K562 (cell line): ENCODE measurements around the gene HEXD. TPM values are rescaled to one million over a fixed set of nuclear protein-coding genes. Genes with fewer than 3 reads are reported as not detected.

ENCODE experiments used
- ATAC-seq: fragments of 200-7000 bp; cut with Tn5 transposase; 3 replicates; pipeline ENCODE4 v1.9.1; 2020; ENCODE audit warnings: moderate library complexity
- BruUV-seq: library from RNA; stranded (reverse); fragments of 400-500 nt; replicated peaks from 2 replicates; lab custom pipeline; 2021; lab: Mats Ljungman, UMichigan
- CTCF ChIA-PET: fragments of 300-600 bp; formaldehyde crosslinking; extraction: SDS; loops from one replicate; lab custom pipeline; 2021; ENCODE audit warnings: low intra/inter-chr PET ratio; lab: Yijun Ruan, JAX
- POLR2A ChIA-PET: fragments of 300-600, 350-650 bp; sonication (Branson Sonifier 250); formaldehyde crosslinking; extraction: SDS; loops from one replicate; lab custom pipeline; 2021; ENCODE audit warnings: antibody characterized with exemption, inconsistent platforms; lab: Yijun Ruan, JAX
- DNase-seq, 4 experiments: peaks; one replicate each; pipeline versions ENCODE4 v3.0.0 to v3.0.0-alpha.2; 2011 to 2018; ENCODE audit warnings: low spot score in 3 of 4, mixed read lengths in 3 of 4; ENCODE audit errors: extremely low read depth in 1 of 4
- FAIRE-seq: peaks from 2 replicates; lab custom pipeline; 2011; peaks lifted over from hg19 to GRCh38; lab: Jason Lieb, UNC
- H2AFZ ChIP-seq: 2 replicates; pipeline ENCODE4 v1.6.0; 2011; ENCODE audit warnings: low read depth, low read length, control low read depth, inconsistent platforms
- H3K27ac ChIP-seq: fragments of 200-600 bp; 3 replicates; pipeline ENCODE4 v1.8.0; 2011; ENCODE audit warnings: low read depth, mild to moderate bottlenecking, control low read depth, inconsistent platforms, low read length, moderate library complexity, mixed read lengths; ENCODE audit errors: extremely low read depth
- H3K27me3 ChIP-seq, 2 experiments: fragments of 300-600 bp in 1 of 2; 2 replicates in 1 of 2; 3 replicates in 1 of 2; pipeline versions ENCODE4 v1.6.0 to v1.8.0; 2011; ENCODE audit warnings: inconsistent platforms in 2 of 2, low read length in 2 of 2, mild to moderate bottlenecking in 1 of 2, mixed read lengths in 1 of 2, moderate library complexity in 1 of 2; ENCODE audit not compliant: control insufficient read depth in 2 of 2, insufficient read depth in 2 of 2
- H3K36me3 ChIP-seq: fragments of 300-600 bp; 3 replicates; pipeline ENCODE4 v1.8.0; 2011; ENCODE audit warnings: mild to moderate bottlenecking, low read length, inconsistent platforms; ENCODE audit not compliant: control insufficient read depth, insufficient read depth
- H3K4me1 ChIP-seq, 2 experiments: fragments of 200-600 bp in 1 of 2; replicated peaks in 1 of 2; 2 replicates in 1 of 2; 3 replicates in 1 of 2; pipeline versions ENCODE4 v1.5.1 to v1.8.0; 2011; ENCODE audit warnings: inconsistent platforms in 2 of 2, low read length in 2 of 2, mild to moderate bottlenecking in 1 of 2, mixed read lengths in 1 of 2, moderate library complexity in 1 of 2; ENCODE audit not compliant: control insufficient read depth in 2 of 2, insufficient read depth in 2 of 2
- H3K4me2 ChIP-seq: 2 replicates; pipeline ENCODE4 v1.6.1; 2011; ENCODE audit warnings: low read length, control low read depth, inconsistent platforms, mixed read lengths; ENCODE audit not compliant: insufficient read depth
- H3K4me3 ChIP-seq: fragments of 200-600 bp; sonication (generic), shearing (Covaris generic); 2 replicates; pipeline ENCODE4 v1.5.1; 2016; ENCODE audit warnings: control low read depth, inconsistent platforms
- H3K79me2 ChIP-seq: fragments of 200-600 bp; 3 replicates; pipeline ENCODE4 v1.8.0; 2011; ENCODE audit warnings: low read length, inconsistent platforms; ENCODE audit not compliant: control insufficient read depth, insufficient read depth
- H3K9ac ChIP-seq, 2 experiments: 2 replicates each; pipeline versions ENCODE4 v1.6.0 to v1.6.1; 2011; ENCODE audit warnings: low read depth in 2 of 2, low read length in 2 of 2, control low read depth in 1 of 2, inconsistent platforms in 1 of 2, mild to moderate bottlenecking in 1 of 2, mixed read lengths in 1 of 2; ENCODE audit not compliant: insufficient read depth in 1 of 2
- H3K9me1 ChIP-seq: one replicate; pipeline ENCODE4 v1.6.0; 2011; ENCODE audit warnings: inconsistent platforms, mild to moderate bottlenecking, low read length, moderate library complexity; ENCODE audit not compliant: control insufficient read depth, insufficient read depth
- H3K9me3 ChIP-seq: replicated peaks from 2 replicates; pipeline ENCODE4 v1.5.1; 2011; ENCODE audit warnings: low read depth, low read length, inconsistent platforms; ENCODE audit not compliant: control insufficient read depth, insufficient read depth
- H4K20me1 ChIP-seq: replicated peaks from 2 replicates; pipeline ENCODE4 v1.6.1; 2011; ENCODE audit warnings: low read length, inconsistent platforms, mixed read lengths; ENCODE audit not compliant: control insufficient read depth, insufficient read depth
- FOXK1 ChIP-seq: sonication (generic); formaldehyde crosslinking; IDR thresholded peaks from 2 replicates; pipeline ENCODE4 v1.8.0; 2022; ENCODE audit warnings: missing genetic modification reagents, mild to moderate bottlenecking, borderline replicate concordance
- HMGN3 ChIP-seq: IDR thresholded peaks from 2 replicates; pipeline ENCODE4 v1.6.1; 2011; ENCODE audit warnings: borderline replicate concordance, low read depth, mild to moderate bottlenecking, mixed read lengths, low read length; ENCODE audit not compliant: insufficient read length; ENCODE audit errors: extremely low read depth
- POLR2G ChIP-seq: fragments of 200-400 bp; formaldehyde crosslinking; IDR thresholded peaks from 2 replicates; pipeline ENCODE4 v1.6.1; 2017; ENCODE audit warnings: low read depth, mild to moderate bottlenecking, antibody characterized with exemption, low read length, moderate library complexity
- U2AF1 ChIP-seq: fragments of 200-400 bp; formaldehyde crosslinking; optimal IDR thresholded peaks from 2 replicates; pipeline ENCODE3; 2017; ENCODE audit warnings: mild to moderate bottlenecking, low read depth, low read length, moderate library complexity
- WGBS: fragments of 100-300 bp; shearing (Covaris generic); methylation state at CpG from one replicate; pipeline ENCODE4 v1.1.6; 2016; ENCODE audit warnings: low coverage, mixed read lengths; ENCODE audit not compliant: insufficient coverage; ENCODE audit errors: missing lambda C conversion rate; 5-methylcytosine and 5-hydroxymethylcytosine counted together
- in situ Hi-C: fragments of 300-500 bp; cut with MboI; formaldehyde crosslinking; loops from 4 replicates; pipeline ENCODE4 v1.15.0; 2018; ENCODE audit warnings: inconsistent platforms, mixed read lengths
- intact Hi-C: fragments of 100-400 bp; cut with micrococcal nuclease; formaldehyde crosslinking; loops from 2 replicates; pipeline ENCODE4 v1.14.2; 2022
- polyA plus RNA-seq, 8 experiments: library from polyadenylated mRNA; depleted of rRNA in 4 of 8; stranded (reverse) in 5 of 8; unstranded in 3 of 8; fragments of >200 nt; fragmentation: Nextera tagmentation in 2 of 8; fragmentation: Illumina TruSeq in 1 of 8; extraction: Ambion mirVana in 2 of 8; extraction: Trizol in 1 of 8; gene quantifications; 2 replicates each; pipeline versions ENCODE4 v1.2.1 to v1.2.3, GENCODE V29; 2011 to 2014; ENCODE audit warnings: inconsistent platforms in 1 of 8, missing spikeins in 1 of 8
- total RNA-seq, 7 experiments: library from RNA; depleted of rRNA in 6 of 7; stranded (reverse); fragments of >200 nt in 6 of 7; fragmentation: Illumina TruSeq in 2 of 7; extraction: Trizol in 2 of 7; gene quantifications; 2 replicates each; pipeline versions ENCODE4 v1.2.1 to v1.2.3, GENCODE V29; 2011 to 2021; ENCODE audit warnings: low replicate concordance in 1 of 7
- TF ChIP-seq, protein P1 (sequence below): fragments of 250-450 bp; sonication (Bioruptor Pico); IDR thresholded peaks from 2 replicates; pipeline ENCODE4 v1.5.0; 2021

The HEXD gene
- total and polyA plus RNA-seq, 9 of the 15 experiments (the other 6 are each of a cell fraction or from before 2014, with no cell fraction given) = 1.0 to 25.3 (median 10.0) TPM

DNA sequence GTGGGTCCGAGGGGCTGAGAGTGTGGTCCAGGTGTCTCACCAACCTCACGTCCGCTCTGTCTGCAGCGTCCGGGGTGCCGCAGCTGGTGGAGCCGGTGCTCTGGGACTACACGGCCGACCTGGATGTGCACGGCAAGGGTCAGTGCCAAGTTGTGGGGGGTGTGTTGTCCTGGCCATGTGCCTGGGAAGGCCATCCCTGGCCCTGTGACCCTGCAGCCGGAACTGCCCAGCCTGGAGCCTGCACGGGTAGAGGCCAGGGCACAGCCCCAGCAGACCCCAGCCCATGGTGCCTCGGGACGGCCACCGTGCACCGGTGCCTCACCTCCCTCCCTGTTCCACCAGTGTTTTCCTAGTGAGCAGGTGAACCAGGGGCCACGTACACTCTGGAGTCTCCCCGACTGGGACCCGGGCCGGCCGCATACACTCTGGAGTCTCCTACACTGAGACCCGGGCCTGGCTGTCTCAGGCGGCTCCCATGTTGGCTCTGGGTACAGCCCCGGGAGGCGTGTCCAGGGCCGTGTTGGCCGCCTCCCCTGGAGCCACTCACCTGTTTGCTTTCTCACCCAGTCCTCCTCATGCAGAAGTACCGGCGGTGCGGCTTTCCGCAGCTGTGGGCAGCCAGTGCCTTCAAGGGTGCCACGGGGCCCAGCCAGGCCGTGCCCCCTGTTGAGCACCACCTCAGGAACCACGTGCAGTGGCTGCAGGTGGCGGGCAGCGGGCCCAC is 18.6 kb downstream of the HEXD start:
- no peak overlapping the region for H3K27ac ChIP-seq
- no peaks in the 10 kb centered on the region for H3K79me2 ChIP-seq
- no peak overlapping the region for H3K4me2 ChIP-seq
- H3K4me3 ChIP-seq = no peak overlapping the region
- no peak overlapping the region for H2AFZ ChIP-seq
- H3K27me3 ChIP-seq = no peaks in the 10 kb centered on the region
- POLR2A ChIA-PET = no interaction called here
- no peaks in the 10 kb centered on the region for H4K20me1 ChIP-seq
- CTCF ChIA-PET = no interaction called here
- H3K4me1 ChIP-seq = peaks cover 0 to 67% of the 10 kb centered on the region in 2 experiments; a peak in 2 of 5 replicates
- intact Hi-C loops = no loop called here
- no peak overlapping the region; a peak in 1 of 4 replicates for H3K9ac ChIP-seq
- ATAC-seq (no peak), DNase-seq (no peak), FAIRE-seq (no peak)
- WGBS = 91% methylated on average over 27 of the region's 36 CpGs
- H3K36me3 ChIP-seq = 0 out of 3 replicates have a peak, but pooled peaks cover 2% of the 10 kb centered on the region
- H3K9me3 ChIP-seq = no peaks in the 10 kb centered on the region
- in situ Hi-C loops = no loop called here
- TF ChIP-seq HMGN3 (peak; percentile 19), POLR2G (peak; percentile 35; the same call in 1 of the 2 replicates)
- TF ChIP-seq, protein P1, sequence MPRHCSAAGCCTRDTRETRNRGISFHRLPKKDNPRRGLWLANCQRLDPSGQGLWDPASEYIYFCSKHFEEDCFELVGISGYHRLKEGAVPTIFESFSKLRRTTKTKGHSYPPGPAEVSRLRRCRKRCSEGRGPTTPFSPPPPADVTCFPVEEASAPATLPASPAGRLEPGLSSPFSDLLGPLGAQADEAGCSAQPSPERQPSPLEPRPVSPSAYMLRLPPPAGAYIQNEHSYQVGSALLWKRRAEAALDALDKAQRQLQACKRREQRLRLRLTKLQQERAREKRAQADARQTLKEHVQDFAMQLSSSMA (CRISPR knock-in tag) = no peak
- BruUV-seq = no TSS peak
- H3K9me1 ChIP-seq = no peaks in the 10 kb centered on the region

DNA sequence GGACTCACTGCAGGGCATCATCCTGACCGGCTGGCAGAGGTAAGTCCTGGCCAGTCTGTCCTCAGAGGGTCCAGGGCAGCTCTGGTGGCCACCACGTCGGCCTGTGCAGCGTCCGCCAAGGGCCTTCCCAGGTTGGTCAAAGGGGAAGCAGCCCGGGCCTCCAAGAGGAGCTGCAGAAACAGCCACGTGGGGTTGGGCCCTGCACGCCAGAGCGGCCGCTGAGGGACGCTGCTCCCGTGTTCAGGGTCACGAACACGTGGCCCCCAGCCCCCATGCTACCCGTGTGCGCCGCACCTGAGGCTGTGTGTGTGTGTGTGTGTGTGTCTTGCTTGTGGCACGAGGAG is 19.1 kb downstream of the HEXD start:
- intact Hi-C loops = no loop called here
- in situ Hi-C loops = no loop called here
- BruUV-seq = no TSS peak
- H3K9me1 ChIP-seq = no peaks in the 10 kb centered on the region
- WGBS = 84% methylated on average over 13 of the region's 18 CpGs
- H3K79me2 ChIP-seq = no peaks in the 10 kb centered on the region
- no peaks in the 10 kb centered on the region for H3K9me3 ChIP-seq
- H4K20me1 ChIP-seq = no peaks in the 10 kb centered on the region
- no peak overlapping the region for H3K4me3 ChIP-seq
- peaks cover 0 to 67% of the 10 kb centered on the region in 2 experiments; a peak in 2 of 5 replicates for H3K4me1 ChIP-seq
- H2AFZ ChIP-seq = no peak overlapping the region
- POLR2A ChIA-PET = interaction anchor here (1.7 kb wide), 1 partner anchor 18 kb away, joined by 6 read pairs; no protein-coding TSS in a partner anchor
- no peak overlapping the region for H3K9ac ChIP-seq
- TF ChIP-seq U2AF1 (no peak), FOXK1 (CRISPR knock-in tag) (no peak), POLR2G (0 out of 2 replicates have a peak, but pooled peaks have one; percentile 0)
- FAIRE-seq (no peak), ATAC-seq (no peak), DNase-seq (no peak)
- peaks cover 3% of the 10 kb centered on the region; the same call in 1 of the 3 replicates for H3K36me3 ChIP-seq
- H3K27ac ChIP-seq = no peak overlapping the region
- no peak overlapping the region for H3K4me2 ChIP-seq
- no peaks in the 10 kb centered on the region for H3K27me3 ChIP-seq
- CTCF ChIA-PET = no interaction called here
